ENCODE measurements around the gene KPNB1. TPM values are rescaled to one million over a fixed set of nuclear protein-coding genes. Genes with fewer than 3 reads are reported as not detected.

Gene KPNB1
- total RNA-seq (2014; rRNA removed; shearing (Covaris generic)): 200 and 386 TPM in 2 replicates

DNA sequence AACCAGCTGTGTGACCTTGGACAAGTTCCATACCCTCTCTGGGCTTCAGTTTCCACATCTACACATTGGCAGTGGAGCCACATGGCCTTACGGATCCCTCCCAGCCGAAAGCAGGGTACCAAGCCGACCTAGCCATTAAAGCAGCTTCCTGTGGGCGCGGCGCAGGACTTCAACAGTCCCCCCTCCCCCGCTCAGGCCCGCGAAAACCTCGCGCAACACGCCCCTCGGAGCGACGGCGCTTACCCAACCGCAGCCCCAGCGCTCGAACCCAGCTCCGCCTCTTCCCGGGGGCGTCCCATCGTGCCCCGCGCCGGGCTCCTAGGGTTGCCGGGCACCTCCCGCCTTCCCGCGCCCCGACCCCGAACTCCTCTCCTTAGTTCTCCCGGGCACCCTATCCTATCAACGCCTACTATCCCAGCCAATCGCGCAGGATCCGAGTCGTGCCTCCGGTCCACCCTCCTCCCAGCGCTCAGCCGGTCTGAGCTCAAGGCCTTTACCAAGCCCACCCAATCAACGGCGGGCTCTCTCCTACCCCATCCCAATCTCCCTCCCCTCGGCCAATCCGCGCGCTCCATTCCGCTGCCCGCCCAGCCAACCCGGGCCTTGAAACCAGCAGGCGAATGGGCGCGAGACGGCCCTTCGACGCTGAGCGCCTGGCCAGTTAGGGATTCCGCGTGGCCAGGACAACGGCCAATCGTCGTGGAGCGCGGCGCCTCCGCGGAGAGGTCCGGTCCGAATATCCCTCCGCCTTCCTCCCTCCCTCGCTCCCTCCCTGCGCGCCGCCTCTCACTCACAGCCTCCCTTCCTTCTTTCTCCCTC is at the start of gene KPNB1:
Gene KPNB1 (plus strand): TSS at position 767 of the 819 bp plus-strand sequence. CDS start 326 bp downstream, outside the sequence.
- peak; percentile 100 for DNase-seq (ENCODE audit: low spot score)

GRCh38 chr17:47603830-47604597 is 45.7 kb upstream of the KPNB1 start:
- in situ Hi-C loops (cut with HindIII; ENCODE audit: low sequenced_read_pairs): no loop called here
- no peak for DNase-seq (ENCODE audit: low spot score)

More for the DNA sequence above, at the start of gene KPNB1:
- in situ Hi-C loops (cut with HindIII; ENCODE audit: low sequenced_read_pairs): no loop called here

DNA sequence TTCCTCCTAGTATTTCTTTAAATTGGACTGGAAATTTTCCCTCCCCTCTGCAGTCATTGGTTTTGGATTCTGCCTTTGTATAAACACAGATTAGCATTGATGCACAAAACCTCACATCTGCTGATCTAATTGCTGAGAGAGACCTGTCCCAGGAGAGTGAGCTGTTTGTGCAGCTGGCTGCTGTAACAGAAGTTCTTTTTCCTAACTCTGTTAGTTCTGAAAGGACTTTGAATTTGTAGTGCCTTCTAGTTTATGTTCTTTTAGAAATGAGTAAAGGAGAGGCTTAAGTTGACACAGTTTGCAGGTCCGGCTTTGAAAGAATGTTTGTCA is 45.2 kb upstream of the KPNB1 start:
- DNase-seq (ENCODE audit: low spot score): no peak
- in situ Hi-C loops (cut with HindIII; ENCODE audit: low sequenced_read_pairs): no loop called here

GRCh38 chr17:47605011-47605410 is 44.7 kb upstream of the KPNB1 start:
- in situ Hi-C loops (cut with HindIII; ENCODE audit: low sequenced_read_pairs): no loop called here
- DNase-seq (ENCODE audit: low spot score): no peak

DNA sequence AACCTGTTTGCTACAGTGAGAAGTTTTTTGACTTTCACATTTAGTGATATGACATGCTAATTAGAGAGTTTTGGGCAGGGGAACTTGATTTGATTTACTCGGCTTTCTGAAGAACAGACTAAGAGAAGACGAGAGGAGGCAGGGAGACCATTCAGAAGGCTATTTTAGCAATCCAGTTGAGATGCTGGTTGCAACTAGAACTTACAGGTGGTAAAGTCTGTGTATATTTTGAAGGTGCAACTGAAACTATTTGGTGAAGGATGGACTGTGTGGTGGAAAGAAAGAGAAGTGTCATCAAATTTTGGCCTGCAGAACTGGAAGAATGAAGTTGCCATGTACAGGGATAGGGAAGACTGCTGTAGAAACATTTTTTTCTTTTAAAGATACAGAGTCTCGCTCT is 42.2 kb upstream of the KPNB1 start:
- in situ Hi-C loops (cut with HindIII; ENCODE audit: low sequenced_read_pairs): no loop called here
- no peak for DNase-seq (ENCODE audit: low spot score)

- DNase-seq (ENCODE audit: low spot score): no peak
- in situ Hi-C loops (cut with HindIII; ENCODE audit: low sequenced_read_pairs): no loop called here
Measured at GRCh38 chr17:47611372-47612350, 38.1 kb upstream of the KPNB1 start.

- DNase-seq (ENCODE audit: low spot score): peak; percentile 67
- in situ Hi-C loops (cut with HindIII; ENCODE audit: low sequenced_read_pairs): no loop called here
Measured at GRCh38 chr17:47615766-47616424, 33.8 kb upstream of the KPNB1 start.

- DNase-seq (ENCODE audit: low spot score): no peak
- in situ Hi-C loops (cut with HindIII; ENCODE audit: low sequenced_read_pairs): no loop called here
Measured at GRCh38 chr17:47618410-47618809, 31.3 kb upstream of the KPNB1 start.

- no peak for DNase-seq (ENCODE audit: low spot score)
- in situ Hi-C loops (cut with HindIII; ENCODE audit: low sequenced_read_pairs): no loop called here
Measured at GRCh38 chr17:47620503-47621245, 29.0 kb upstream of the KPNB1 start.

DNA sequence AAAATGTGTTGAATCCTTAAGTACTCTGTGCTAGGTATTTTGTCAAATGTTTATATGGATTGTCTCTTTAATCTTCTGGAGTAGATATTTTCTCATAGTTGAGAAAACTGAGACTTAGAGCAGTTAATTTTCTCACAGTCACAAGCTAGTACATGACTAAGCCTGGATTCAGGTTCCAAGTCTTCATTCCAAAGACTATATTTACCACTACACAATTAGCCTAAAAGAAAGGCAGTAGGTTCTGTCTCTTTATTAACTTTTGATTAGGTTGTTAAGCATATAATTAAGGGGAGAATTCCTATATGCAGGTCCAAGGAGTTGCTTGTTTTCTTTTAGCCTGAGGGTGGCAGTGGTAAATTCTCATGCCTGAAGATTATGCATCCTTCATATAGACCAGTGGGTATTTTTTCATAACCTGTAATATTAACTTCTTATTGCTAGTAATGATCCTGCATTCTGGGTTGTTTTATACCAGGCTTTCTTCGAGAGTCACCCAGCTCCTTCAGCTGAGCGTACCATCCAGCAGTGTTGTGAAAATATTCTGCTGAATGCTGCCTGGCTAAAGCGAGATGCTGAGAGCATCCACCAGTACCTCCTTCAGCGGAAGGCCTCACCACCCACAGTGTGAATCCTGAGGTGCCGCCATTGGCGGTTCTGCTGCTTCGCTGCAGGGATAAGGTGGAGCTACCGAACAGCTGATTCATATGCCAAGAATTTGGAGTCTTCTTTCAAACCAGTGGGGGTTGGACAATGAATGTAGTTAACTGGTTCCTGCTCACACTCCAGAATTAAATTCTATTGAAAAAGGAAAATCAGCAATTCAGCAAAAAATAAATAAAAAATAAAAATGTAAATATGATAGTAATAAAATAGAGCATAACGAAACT is 28.2 kb upstream of the KPNB1 start:
- peak; percentile 64 for DNase-seq (ENCODE audit: low spot score)
- in situ Hi-C loops (cut with HindIII; ENCODE audit: low sequenced_read_pairs): no loop called here

DNA sequence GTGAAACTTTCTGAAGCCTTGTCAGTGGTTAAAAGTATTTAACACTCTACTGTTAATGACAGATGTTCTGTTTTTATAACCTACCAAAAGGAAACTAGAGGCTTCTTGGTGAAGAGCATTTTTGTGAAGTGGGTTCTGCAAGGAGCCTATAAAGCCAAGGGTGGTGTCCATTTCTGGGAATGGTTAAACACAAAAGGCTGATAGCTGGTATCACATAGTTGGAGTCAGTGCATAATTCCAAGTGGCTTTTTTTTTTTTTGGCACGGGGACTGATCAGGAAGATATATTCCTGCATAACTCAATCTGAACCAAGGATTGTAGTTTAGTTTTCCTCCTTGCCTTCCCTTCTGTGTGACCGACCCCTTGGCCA is 27.6 kb upstream of the KPNB1 start:
- no peak for DNase-seq (ENCODE audit: low spot score)
- in situ Hi-C loops (cut with HindIII; ENCODE audit: low sequenced_read_pairs): no loop called here

DNA sequence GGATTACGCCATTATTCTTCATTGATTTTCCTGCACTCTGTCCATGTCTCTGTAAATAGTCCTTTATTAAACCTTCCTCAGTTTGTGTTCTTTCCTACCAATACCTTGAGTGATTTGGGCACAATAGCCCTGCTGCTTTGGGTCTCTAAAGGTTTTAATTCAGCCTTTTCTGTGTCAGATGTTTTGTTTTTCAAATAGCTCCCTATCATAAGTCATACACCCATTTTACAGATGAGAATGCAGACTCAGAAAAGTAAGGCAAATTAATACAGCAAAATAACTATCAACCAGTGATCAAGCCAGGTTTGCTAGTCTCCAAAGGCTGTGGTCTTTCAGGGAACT is 25.0 kb upstream of the KPNB1 start:
- in situ Hi-C loops (cut with HindIII; ENCODE audit: low sequenced_read_pairs): no loop called here

DNA sequence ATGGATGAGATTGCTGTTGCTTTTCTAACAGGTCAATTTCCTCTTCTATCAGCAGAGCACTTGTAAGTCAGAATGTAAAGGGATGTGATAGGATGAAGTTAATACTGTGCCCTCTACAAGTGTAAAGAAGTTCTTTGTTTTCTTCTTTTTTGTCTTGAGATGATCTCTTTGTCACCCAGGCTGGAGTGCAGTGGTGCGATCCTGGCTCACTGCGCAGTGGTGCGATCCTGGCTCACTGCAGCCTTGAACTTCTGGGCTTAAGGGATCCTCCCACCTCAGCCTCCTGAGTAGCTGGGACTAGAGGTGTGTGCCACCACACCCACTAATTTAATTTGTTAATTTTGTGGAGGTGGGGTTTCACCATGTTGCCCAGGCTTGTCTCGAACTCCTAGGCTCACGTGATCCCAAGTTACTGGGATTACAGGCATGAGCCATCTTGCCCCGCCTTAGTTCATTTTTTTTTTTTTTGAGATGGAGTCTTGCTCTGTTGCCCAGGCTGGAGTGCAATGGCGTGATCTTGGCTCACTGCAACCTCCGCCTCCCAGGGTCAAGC is 21.6 kb upstream of the KPNB1 start:
- in situ Hi-C loops (cut with HindIII; ENCODE audit: low sequenced_read_pairs): no loop called here
- DNase-seq (ENCODE audit: low spot score): no peak

More for the DNA sequence above, 25.0 kb upstream of the KPNB1 start:
- DNase-seq (ENCODE audit: low spot score): no peak

DNA sequence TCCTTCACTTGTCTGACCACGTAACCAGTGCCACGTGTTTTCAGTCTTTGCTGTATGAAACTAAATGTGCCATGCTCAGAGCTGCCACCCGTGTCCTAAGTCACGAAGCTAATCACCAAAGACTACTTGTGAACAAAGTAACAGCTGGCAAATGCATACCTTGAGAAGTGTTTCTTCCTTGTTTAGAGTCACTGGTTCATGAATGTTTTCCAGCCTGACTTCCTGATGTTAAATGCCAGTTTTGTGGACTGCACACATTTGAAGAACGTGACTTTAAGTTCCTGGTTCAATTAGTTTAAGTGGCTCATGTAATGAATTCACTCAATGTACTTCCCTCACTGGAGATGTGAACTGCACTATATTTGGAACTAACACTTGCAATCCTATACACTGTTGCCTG is 19.9 kb upstream of the KPNB1 start:
- in situ Hi-C loops (cut with HindIII; ENCODE audit: low sequenced_read_pairs): no loop called here
- no peak for DNase-seq (ENCODE audit: low spot score)

- in situ Hi-C loops (cut with HindIII; ENCODE audit: low sequenced_read_pairs): no loop called here
- no peak for DNase-seq (ENCODE audit: low spot score)
Measured at GRCh38 chr17:47630614-47631013, 19.1 kb upstream of the KPNB1 start.

- DNase-seq (ENCODE audit: low spot score): no peak
- in situ Hi-C loops (cut with HindIII; ENCODE audit: low sequenced_read_pairs): no loop called here
Measured at GRCh38 chr17:47632991-47633390, 16.7 kb upstream of the KPNB1 start.

- DNase-seq (ENCODE audit: low spot score): no peak
Measured at GRCh38 chr17:47633996-47634395, 15.7 kb upstream of the KPNB1 start.

More at GRCh38 chr17:47633996-47634395, 15.7 kb upstream of the KPNB1 start:
- in situ Hi-C loops (cut with HindIII; ENCODE audit: low sequenced_read_pairs): no loop called here

All from G401 (cell line).